Measurements from ENCODE around the gene NEURL1. TPM values are rescaled to one million over a fixed set of nuclear protein-coding genes. Genes with fewer than 3 reads are reported as not detected.

The NEURL1 gene
- total RNA-seq, 1 experiment from 2014 or later: 1.7 TPM

- intact Hi-C loops (cut with micrococcal nuclease): no loop called here
- DNase-seq (no peak), ATAC-seq (no peak)
- Histone ChIP-seq H3K4me2 (ENCODE audit: low read length) (no peak overlapping the region), H3K27me3 (ENCODE audit: low read length) (no peaks in the 10 kb centered on the region), H4K20me1 (ENCODE audit: low read length) (no peaks in the 10 kb centered on the region), H3K9me3 (ENCODE audit: low read length) (no peaks in the 10 kb centered on the region), H3K4me3 (ENCODE audit: low read length) (no peak overlapping the region), H3K27ac (ENCODE audit: low read length) (no peak overlapping the region), H3K4me1 (ENCODE audit: insufficient read depth, low read length) (no peaks in the 10 kb centered on the region), H2AFZ (ENCODE audit: low read length) (no peak overlapping the region), H3K79me2 (ENCODE audit: low read length) (no peaks in the 10 kb centered on the region), H3K9ac (ENCODE audit: low read length) (no peak overlapping the region), H3F3A (ENCODE audit: low read length, unreplicated experiment) (no peaks in the 10 kb centered on the region), H3K9me2 (replicated peaks; ENCODE audit: low read length) (no peaks in the 10 kb centered on the region), H3K36me3 (ENCODE audit: low read depth, low read length) (no peaks in the 10 kb centered on the region)
- TF ChIP-seq EZH2 (IDR thresholded peaks at IDR 0.05; ENCODE audit: low read length, unreplicated experiment) (no peak), CTCF (conservative IDR thresholded peaks at IDR 0.05; ENCODE audit: low read depth, low read length) (no peak), EZH2phosphoT487 (IDR thresholded peaks at IDR 0.05; ENCODE audit: borderline replicate concordance, low read length) (no peak)
- CTCF ChIA-PET: interaction anchor here (0.6 kb wide), 1 partner anchor 19 kb away, joined by 3 read pairs; no protein-coding TSS in a partner anchor
- POLR2A ChIA-PET (ENCODE audit: unreplicated experiment): no interaction called here
- no TSS peak for BruUV-seq (replicated peaks)
Observed at GRCh38 chr10:103612462-103613365, 119.2 kb downstream of the NEURL1 start.

GRCh38 chr10:103613616-103614015 lies 120.1 kb downstream of the NEURL1 start:
- H3K9ac ChIP-seq (ENCODE audit: low read length): no peak overlapping the region
- H3K27me3 ChIP-seq (ENCODE audit: low read length): no peaks in the 10 kb centered on the region
- TF ChIP-seq CTCF (conservative IDR thresholded peaks at IDR 0.05; ENCODE audit: low read depth, low read length) (no peak), EZH2phosphoT487 (IDR thresholded peaks at IDR 0.05; ENCODE audit: borderline replicate concordance, low read length) (no peak), EZH2 (IDR thresholded peaks at IDR 0.05; ENCODE audit: low read length, unreplicated experiment) (no peak)
- no peak overlapping the region for H2AFZ ChIP-seq (ENCODE audit: low read length)
- CTCF ChIA-PET: no interaction called here
- H3K9me2 ChIP-seq (replicated peaks; ENCODE audit: low read length): no peaks in the 10 kb centered on the region
- POLR2A ChIA-PET (ENCODE audit: unreplicated experiment): no interaction called here
- H3K4me3 ChIP-seq (ENCODE audit: low read length): no peak overlapping the region
- ATAC-seq (no peak), DNase-seq (no peak)
- no peaks in the 10 kb centered on the region for H3K79me2 ChIP-seq (ENCODE audit: low read length)
- no peaks in the 10 kb centered on the region for H4K20me1 ChIP-seq (ENCODE audit: low read length)
- H3K9me3 ChIP-seq (ENCODE audit: low read length): no peaks in the 10 kb centered on the region
- H3K36me3 ChIP-seq (ENCODE audit: low read depth, low read length): no peaks in the 10 kb centered on the region
- no peak overlapping the region for H3K27ac ChIP-seq (ENCODE audit: low read length)
- BruUV-seq (replicated peaks): no TSS peak
- no peaks in the 10 kb centered on the region for H3K4me1 ChIP-seq (ENCODE audit: insufficient read depth, low read length)
- H3F3A ChIP-seq (ENCODE audit: low read length, unreplicated experiment): no peaks in the 10 kb centered on the region
- H3K4me2 ChIP-seq (ENCODE audit: low read length): no peak overlapping the region
- intact Hi-C loops (cut with micrococcal nuclease): no loop called here

Data from PC-3 (cell line).